NOMO-1 treated with DMSO at 0.1 percent for 48 hours (cell line): ENCODE results near the gene C2orf92.
A peak's percentile ranks its signal among the peaks of the same experiment; 100 is the strongest.
"Not testable (repeated sequence)": the region's sequence is repeated elsewhere in the genome, so short reads cannot be mapped to it uniquely, and the experiment has no call there.

Experiments
- DNase-seq: peaks from one replicate; lab custom pipeline; 2025; ENCODE audit not compliant: unreplicated experiment; lab: John Stamatoyannopoulos, UW

The C2orf92 gene

DNA sequence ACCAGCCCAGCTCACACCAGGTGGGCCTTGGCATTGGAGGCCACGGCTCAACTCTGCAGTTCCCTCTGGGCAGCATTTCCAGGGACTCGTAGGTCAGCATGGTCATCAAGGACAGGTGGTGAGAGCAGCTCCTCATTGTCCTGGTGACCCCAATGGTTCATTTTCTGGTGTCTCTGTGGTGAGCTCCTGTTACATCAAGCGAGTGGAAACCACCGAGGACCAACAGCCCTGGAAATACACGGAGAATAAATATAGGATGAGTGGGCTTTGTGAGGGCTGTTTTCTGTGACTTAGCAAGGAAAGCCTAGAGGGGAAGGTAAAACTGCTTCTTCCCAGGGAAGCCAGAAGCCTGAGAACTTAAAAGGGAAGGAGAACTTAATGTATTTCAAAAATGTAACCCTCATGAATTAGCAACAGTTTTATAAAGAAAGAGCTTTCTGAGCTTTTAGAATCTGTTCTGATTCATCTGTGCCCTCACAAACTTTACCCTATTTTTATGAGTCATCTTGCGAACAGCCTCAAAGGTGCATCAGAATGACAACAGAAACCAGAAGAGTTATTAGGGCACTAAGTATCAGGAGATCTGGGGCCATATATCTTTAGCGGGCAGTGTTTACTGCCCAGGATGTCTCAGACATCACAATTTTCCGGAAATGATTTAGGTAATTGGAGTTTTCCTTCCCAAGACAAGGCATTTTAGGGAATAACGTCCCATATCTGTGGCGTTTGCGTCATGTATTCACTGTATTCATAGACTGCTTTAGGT lies 18.7 kb downstream of the C2orf92 start:
- DNase-seq = no peak

DNA sequence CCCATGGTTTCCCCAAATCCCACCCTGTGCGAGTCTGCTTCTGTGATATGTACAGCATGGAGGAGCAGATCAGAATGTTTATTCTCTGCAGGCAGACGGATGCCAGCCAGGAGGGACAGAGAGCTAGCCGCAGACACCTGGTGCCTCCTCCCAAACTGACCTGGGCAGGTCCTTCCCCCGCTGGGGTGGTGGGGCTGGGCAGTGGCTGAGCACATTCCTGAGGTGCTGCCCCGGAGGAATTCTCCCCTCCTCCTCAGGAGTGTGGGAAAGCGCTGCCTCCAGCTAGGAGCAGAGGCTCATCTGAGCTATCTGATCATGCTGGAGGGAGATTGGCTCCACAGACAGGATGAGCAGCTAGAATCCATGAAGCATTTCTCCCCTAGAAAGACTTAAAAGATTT lies 21.7 kb downstream of the C2orf92 start:
- DNase-seq = no peak

GRCh38 chr2:97693476-97693875 lies 24.0 kb downstream of the C2orf92 start:
- DNase-seq = no peak

- DNase-seq = no peak
Measured at GRCh38 chr2:97695744-97696143, 26.2 kb downstream of the C2orf92 start.

- peak; percentile 82 for DNase-seq
Measured at GRCh38 chr2:97697252-97698235, 28.0 kb downstream of the C2orf92 start.

- DNase-seq = no peak
Measured at GRCh38 chr2:97698530-97698929, 29.0 kb downstream of the C2orf92 start.

DNA sequence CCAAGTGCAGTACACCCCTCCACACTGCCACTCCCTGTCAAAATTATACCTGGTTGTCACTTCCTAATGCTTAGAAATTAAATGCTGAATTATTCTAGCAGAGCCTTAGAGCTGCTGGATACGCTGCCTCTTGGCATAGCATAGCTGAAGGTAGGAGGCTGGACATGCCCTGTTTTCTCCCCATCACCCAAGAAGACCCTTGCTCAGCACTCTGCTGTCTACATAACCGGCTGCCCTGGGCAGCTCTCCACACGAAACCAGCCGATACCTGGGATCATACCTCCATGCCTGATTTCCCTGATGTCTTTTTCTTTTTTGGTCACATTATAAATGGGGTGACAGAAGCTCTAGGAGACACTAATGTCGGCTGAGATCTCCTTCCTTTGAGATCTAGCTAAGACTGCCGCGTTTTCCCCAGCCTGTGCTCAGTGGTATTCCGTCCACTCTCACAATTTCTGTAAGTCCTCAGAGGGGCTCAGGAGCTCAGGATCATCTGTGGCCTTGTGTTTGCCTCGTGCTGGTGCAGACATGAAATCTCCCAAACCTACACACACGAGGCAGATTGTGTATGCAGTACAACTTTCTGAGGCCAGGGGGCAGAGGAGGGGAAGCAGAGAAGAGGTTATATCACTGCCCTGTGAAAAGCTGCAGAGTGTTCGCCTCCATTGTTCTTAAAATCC lies 30.4 kb downstream of the C2orf92 start:
- DNase-seq = peak; percentile 88

GRCh38 chr2:97701186-97701585 lies 31.7 kb downstream of the C2orf92 start:
- no peak for DNase-seq

- DNase-seq = no peak
Measured at GRCh38 chr2:97701851-97702465, 32.4 kb downstream of the C2orf92 start.

DNA sequence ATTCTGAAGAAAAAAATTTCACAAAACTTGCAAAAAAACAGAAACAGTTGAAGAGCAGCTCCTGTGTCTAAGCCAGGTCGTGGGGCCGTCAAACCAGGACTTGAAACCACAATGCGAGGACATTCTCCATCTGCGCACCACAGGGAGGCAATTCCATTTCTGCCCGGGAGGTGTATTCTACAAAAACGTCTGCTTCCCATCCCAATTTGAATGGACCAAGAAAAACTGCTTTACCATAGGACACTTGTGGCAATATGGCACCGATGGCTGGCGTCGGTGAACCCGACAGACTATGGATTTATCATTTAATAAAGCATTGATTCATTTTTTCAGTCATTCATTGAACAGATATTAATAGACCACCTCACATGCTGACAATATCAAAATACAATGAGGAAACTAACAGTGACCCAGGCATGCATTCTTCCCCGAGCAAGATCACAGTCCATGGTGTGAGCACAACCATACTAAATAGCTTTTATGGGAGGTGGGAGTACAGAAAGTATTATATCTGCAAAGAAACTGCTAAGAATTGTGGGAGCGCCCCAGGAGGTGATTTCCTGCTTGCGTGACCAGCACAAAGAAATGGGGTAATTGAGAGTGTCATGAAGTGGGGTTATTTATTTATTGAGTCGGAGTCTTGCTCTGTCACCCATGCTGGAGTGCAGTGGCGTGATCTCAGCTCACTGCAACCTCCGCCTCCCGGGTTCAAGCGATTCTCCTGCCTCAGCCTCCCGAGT lies 33.4 kb downstream of the C2orf92 start:
- DNase-seq = no peak

- no peak for DNase-seq
Measured at GRCh38 chr2:97703741-97704140, 34.2 kb downstream of the C2orf92 start.

GRCh38 chr2:97704989-97705388 lies 35.5 kb downstream of the C2orf92 start:
- DNase-seq = no peak

DNA sequence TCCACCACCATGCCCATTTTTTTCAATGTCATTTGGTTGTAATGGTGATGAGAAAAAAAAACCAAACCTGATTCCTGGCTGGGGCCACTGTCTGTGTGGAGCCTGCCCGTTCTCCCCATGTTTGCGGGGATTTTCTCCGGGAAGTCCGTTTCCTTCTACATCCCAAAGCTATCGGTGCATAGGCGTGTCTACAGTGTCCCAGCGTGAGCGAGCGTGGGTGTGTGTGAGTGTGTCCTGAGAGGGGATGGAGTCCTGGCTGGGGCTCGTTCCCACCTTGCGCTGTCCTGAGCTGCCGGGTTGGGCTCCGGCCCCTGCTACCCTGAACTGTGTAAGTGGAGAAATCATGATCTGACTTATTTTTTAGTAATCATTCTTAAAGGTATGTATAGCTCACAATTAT lies 36.6 kb downstream of the C2orf92 start:
- DNase-seq = no peak

DNA sequence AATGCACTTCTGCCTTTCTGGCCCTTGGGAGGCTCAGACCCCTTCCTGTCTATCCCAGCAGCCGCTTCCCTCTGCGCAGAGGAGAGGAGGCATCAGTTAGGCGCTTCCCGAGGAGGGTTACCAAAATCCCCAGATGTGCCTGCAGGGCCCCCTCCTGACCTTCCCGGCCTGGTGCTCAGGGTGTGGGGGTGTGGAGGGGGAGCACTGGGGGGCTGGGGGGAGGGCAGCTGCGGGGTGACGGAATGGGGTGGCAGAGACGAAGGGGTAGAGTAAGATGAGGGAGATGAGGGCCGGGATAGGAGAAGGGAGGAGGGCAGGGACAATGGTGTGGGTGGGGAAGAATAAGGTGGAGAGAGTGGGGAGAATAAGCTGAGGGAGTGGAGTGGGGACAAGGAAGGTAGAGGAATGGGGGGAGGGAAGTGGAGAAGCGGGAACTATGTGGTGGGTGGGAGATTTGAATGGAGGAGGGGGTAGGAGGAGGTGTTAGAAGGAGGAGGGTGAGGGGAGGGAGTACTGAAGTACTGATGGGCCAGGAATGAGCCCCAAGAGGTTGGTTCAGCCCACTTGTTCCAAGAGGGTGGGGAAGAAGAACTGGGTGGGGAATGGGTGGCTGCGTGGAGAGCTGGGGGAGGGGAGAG lies 37.3 kb downstream of the C2orf92 start:
- DNase-seq = no peak

DNA sequence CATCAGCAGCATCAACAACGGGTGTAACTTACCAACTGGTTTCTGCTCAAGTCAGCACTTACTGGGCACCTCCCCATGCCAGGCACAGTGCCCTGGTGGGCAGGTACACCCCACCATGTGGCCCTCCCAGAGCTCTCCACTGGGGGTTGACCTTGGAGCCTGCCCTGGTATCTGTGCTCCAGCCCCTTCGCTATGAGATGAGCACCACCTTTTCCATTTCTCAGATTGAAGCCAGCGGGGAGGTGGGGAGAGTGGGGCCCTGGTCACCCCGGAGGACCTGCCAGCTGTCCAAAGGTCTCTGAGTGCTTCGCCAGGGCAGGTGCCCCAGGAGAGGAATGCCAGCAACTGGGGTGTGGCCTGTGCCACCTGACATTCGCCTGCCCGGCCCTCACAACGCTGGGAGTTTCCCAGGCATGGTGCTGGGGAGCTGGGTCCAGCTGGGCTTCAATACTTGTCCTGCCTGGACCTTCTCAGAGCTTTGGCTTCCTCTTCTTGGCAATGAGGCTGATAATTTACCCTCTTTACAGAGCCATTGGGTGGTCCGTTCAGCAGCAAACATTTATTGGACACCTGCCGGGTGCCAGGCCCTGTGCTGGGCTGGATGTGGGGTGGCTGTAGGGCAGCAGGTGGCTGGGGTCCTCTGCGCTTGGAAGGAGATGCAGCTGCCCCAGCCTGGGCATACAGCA lies 38.0 kb downstream of the C2orf92 start:
- no peak for DNase-seq

GRCh38 chr2:97708048-97708380 lies 38.5 kb downstream of the C2orf92 start:
- no peak for DNase-seq

DNA sequence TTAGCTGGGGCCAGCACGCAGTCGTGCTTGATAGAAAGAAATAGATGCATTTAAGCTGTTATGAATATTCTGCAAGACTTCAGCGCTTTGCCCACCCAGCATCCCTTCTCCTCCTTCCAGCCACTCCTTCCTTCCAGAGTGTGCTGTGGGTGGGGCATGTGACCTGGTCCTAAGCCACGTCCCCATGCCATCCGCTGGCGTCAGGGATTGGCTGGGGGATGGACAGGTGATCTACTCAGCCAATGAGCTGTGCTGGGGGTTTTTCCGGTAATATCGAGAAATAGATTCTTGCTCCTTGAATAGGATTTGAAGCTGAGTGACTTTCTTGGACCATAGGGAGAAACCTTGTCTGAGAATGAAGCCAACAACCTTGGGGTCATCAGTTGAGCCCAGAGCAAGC lies 39.1 kb downstream of the C2orf92 start:
- no peak for DNase-seq

GRCh38 chr2:97711394-97711711 lies 41.8 kb downstream of the C2orf92 start:
- no peak for DNase-seq

DNA sequence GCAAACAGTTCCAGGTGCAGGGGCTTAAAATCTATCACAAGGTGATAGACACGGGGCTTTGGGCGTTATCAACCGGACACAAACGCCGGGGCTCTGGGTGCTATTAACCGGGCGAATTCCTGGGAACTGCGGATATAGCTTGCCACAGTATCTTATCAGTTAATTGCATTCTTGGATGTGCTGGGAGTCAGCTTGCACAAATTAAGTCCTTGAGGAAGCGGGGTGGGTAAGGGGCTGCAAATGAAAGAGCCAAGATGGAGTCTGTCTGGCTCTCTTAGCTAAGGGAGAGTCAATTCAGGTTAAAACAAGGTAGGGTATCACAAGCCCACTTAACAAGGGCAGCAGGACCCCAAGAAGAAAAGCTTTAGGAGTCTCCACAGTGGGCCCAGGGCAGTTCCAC lies 42.7 kb downstream of the C2orf92 start:
- DNase-seq = not testable (repeated sequence)
